Measurements from ENCODE around the gene OXER1. TPM values are rescaled to one million over a fixed set of nuclear protein-coding genes. Genes with fewer than 3 reads are reported as not detected.

Gene OXER1
- total RNA-seq, 1 experiment from 2014 or later = 0.10 TPM

GRCh38 chr2:42742740-42743658 lies 20.9 kb downstream of the OXER1 start:
- BruUV-seq (replicated peaks) = no TSS peak
- H3K27ac ChIP-seq (ENCODE audit: low read length) = no peak overlapping the region
- POLR2A ChIA-PET = no interaction called here
- no peaks in the 10 kb centered on the region for H3K4me1 ChIP-seq (ENCODE audit: control insufficient read depth, insufficient read depth, low read length)
- CTCF ChIA-PET = no interaction called here
- TF ChIP-seq TCF7L2 (IDR thresholded peaks at IDR 0.05; ENCODE audit: low read depth, low read length) = no peak
- no peak for TF ChIP-seq SIN3A (IDR thresholded peaks at IDR 0.05; ENCODE audit: borderline replicate concordance, insufficient read depth, low read depth, low read length)
- TF ChIP-seq REST (IDR thresholded peaks at IDR 0.05; ENCODE audit: insufficient read depth in 1 of 2, low read depth in 2 of 2, low read length in 1 of 2) = no peak
- no peak for TF ChIP-seq CTCF (IDR thresholded peaks at IDR 0.05)
- TF ChIP-seq POLR2AphosphoS5 (IDR thresholded peaks at IDR 0.05; ENCODE audit: low read depth, low read length) = no peak
- H3K27me3 ChIP-seq (ENCODE audit: control insufficient read depth, insufficient read depth, low read length) = no peaks in the 10 kb centered on the region
- DNase-seq (ENCODE audit: low read depth, low spot score) = no peak
- no peaks in the 10 kb centered on the region for H3K9me3 ChIP-seq (ENCODE audit: control insufficient read depth, insufficient read depth, low read depth, low read length)
- intact Hi-C loops (cut with micrococcal nuclease; ENCODE audit: unreplicated experiment) (no loop called here), in situ Hi-C loops (cut with HindIII; ENCODE audit: low pct_unique_long_range_greater_than_20kb, low sequenced_read_pairs) (no loop called here)
- H3K4me3 ChIP-seq (ENCODE audit: low read depth in 2 of 2, low read length in 2 of 2) = no peak overlapping the region
- no peak for ATAC-seq
- no peaks in the 10 kb centered on the region for H3K36me3 ChIP-seq (ENCODE audit: control insufficient read depth, insufficient read depth, low read length)

- Histone ChIP-seq H3K9me3 (ENCODE audit: control insufficient read depth, insufficient read depth, low read depth, low read length) (no peaks in the 10 kb centered on the region), H3K4me1 (ENCODE audit: control insufficient read depth, insufficient read depth, low read length) (no peaks in the 10 kb centered on the region), H3K36me3 (ENCODE audit: control insufficient read depth, insufficient read depth, low read length) (no peaks in the 10 kb centered on the region), H3K4me3 (ENCODE audit: low read depth in 2 of 2, low read length in 2 of 2) (no peak overlapping the region), H3K27me3 (ENCODE audit: control insufficient read depth, insufficient read depth, low read length) (no peaks in the 10 kb centered on the region), H3K27ac (ENCODE audit: low read length) (no peak overlapping the region)
- BruUV-seq (replicated peaks) = no TSS peak
- in situ Hi-C loops (cut with HindIII; ENCODE audit: low pct_unique_long_range_greater_than_20kb, low sequenced_read_pairs) (no loop called here), intact Hi-C loops (cut with micrococcal nuclease; ENCODE audit: unreplicated experiment) (no loop called here)
- DNase-seq (ENCODE audit: low read depth, low spot score) (no peak), ATAC-seq (no peak)
- ChIA-PET POLR2A (interaction anchor here (0.5 kb wide), 1 partner anchor 138 kb away, joined by 10 read pairs; no protein-coding TSS in a partner anchor), CTCF (interaction anchor here (0.5 kb wide), 1 partner anchor 380 kb away, joined by 5 read pairs; the partner anchor contains the start of gene COX7A2L)
- TF ChIP-seq CTCF (IDR thresholded peaks at IDR 0.05) = no peak
- TF ChIP-seq POLR2AphosphoS5 (IDR thresholded peaks at IDR 0.05; ENCODE audit: low read depth, low read length) = no peak
- TF ChIP-seq REST (IDR thresholded peaks at IDR 0.05; ENCODE audit: insufficient read depth in 1 of 2, low read depth in 2 of 2, low read length in 1 of 2) = no peak
- no peak for TF ChIP-seq TCF7L2 (IDR thresholded peaks at IDR 0.05; ENCODE audit: low read depth, low read length)
- TF ChIP-seq SIN3A (IDR thresholded peaks at IDR 0.05; ENCODE audit: borderline replicate concordance, insufficient read depth, low read depth, low read length) = no peak
Observed at GRCh38 chr2:42741140-42741539, 22.8 kb downstream of the OXER1 start.

Measured in Panc1 (cell line).